ENCODE results near the gene HIBCH.
"Not testable (repeated sequence)": the region's sequence is repeated elsewhere in the genome, so short reads cannot be mapped to it uniquely, and the experiment has no call there.

The HIBCH gene

GRCh38 chr2:190308031-190308430 lies 11.6 kb downstream of the HIBCH start:
- no peak for DNase-seq (ENCODE audit: low spot score)

DNA sequence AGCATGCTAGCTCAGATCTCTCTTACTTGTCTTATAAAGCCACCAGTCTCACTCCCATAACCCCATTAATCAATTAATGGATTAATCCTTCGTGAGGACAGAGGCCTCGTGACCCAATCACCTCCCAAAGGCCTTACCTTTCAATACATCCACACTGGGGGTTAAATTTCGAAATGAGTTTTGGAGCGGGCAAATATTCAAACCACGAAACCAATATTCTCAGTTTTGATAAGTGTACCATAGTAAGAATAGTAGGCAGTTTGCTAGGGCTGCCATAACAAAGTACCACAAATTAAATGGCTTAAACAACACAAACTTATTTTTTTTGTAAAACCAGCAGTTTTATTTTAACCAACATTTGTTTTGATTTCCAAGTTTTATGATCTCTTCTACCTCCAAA lies 15.2 kb downstream of the HIBCH start:
- DNase-seq (ENCODE audit: low spot score), result no peak

DNA sequence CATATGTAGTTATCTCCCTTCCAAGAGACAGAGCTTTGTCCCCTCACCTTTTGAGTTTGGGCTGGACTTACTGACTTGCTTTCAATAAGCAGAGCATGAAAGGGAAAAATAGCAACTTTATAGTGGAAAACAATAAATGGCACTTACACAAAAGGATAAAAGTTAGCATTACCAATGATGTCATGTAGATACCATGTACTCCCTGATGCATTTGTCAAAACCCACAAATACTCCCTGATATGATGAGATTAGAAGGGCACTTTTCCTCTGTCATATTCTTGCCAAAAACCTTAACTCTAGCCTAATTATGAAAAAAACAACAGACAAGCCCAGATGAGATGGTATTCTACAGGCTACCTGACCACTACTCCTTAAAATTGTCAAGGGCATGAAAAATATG lies 16.0 kb downstream of the HIBCH start:
- no peak for DNase-seq (ENCODE audit: low spot score)

- DNase-seq (ENCODE audit: low spot score), result no peak
Observed at GRCh38 chr2:190302052-190302451, 17.6 kb downstream of the HIBCH start.

DNA sequence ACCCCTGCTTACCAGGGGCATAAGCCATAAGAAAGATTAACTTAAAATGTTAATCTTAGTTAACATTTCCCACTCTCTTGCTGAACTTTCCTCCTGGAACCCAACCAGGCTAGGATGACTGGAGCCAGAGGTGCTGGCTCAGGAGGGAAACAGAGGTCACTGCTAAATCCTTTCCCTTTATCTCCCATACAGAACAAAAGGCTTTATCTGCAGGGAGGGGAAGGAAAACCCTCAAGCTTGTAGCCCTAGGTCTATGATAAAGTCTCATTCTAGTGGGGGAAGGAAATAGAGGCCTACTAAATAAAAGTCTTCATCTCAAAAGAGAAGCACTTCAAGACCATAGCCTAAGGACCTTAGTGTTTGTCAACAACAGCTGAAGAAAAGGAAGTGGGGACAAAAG lies 18.6 kb downstream of the HIBCH start:
- DNase-seq (ENCODE audit: low spot score), result no peak

DNA sequence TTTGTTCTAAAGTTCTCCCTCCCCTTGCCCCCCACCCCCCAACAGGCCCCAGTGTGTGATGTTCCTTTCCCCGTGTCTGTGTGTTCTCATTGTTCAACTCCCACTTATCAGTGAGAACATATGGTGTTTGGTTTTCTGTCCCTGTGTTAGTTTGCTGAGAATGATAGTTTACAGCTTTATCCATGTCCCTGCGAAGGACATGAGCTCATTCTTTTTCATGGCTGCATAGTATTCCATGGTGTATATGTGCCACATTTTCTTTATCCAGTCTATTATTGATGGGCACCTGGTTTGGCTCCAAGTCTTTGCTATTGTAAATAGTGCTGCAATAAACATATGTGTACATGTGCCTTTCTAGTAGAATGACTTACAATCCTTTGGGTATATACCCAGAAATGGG lies 21.7 kb downstream of the HIBCH start:
- DNase-seq (ENCODE audit: low spot score), result not testable (repeated sequence)

DNA sequence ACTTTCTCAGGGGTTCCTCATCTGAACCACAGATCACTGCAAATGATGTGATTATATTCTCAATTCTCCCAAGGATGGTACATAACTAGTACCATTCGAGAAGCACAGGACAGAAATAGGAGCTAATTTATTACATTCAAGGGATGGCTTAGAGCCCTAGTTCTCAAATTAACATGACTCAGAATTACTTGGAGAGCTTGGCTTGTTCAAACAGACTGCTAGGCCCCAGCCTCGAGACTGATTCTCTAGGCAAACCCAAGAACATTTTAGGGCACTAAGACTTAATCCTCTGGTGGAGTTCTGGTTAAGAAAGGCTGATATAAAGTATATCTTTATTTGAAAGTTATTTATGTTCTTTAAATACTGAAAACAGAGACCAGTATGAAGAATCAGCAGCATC lies 35.8 kb downstream of the HIBCH start:
- no peak for DNase-seq (ENCODE audit: low spot score)

DNA sequence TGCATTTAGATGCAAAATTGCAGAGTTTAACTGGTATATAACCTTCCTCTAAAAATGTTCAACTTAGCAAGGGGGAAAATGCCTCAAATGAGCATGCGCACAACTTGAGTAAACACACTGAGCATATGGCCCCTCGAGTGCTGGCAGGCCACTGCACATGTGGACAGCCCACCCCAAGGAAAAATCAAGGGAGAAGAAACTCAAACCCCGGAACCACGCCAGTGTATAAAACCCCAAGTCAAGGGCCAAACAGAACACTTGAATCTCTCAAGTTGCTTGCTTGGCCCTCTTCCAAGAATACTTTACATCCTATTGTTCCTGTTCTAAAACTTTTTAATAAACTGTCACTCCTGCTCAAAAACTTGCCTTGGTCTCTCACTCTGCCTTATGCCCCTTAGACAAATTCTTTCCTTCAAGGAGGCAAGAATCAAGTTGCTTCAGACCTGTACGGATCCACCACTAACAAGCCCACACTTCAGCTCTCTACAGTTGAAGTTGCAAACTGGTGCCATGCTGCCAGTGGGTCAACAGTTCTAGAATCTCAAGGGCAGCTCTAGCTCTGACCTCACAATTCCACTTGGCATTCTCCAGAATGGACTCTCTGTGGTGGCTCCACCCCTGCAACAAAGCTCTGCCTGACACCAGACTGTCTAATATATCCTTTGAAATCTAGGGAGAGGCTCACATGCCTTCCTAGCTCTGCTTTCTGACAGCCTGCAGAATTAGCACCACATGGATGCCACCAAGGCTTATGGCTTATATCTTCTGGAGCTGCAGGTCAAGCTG lies 38.9 kb downstream of the HIBCH start:
- DNase-seq (ENCODE audit: low spot score), result no peak

DNA sequence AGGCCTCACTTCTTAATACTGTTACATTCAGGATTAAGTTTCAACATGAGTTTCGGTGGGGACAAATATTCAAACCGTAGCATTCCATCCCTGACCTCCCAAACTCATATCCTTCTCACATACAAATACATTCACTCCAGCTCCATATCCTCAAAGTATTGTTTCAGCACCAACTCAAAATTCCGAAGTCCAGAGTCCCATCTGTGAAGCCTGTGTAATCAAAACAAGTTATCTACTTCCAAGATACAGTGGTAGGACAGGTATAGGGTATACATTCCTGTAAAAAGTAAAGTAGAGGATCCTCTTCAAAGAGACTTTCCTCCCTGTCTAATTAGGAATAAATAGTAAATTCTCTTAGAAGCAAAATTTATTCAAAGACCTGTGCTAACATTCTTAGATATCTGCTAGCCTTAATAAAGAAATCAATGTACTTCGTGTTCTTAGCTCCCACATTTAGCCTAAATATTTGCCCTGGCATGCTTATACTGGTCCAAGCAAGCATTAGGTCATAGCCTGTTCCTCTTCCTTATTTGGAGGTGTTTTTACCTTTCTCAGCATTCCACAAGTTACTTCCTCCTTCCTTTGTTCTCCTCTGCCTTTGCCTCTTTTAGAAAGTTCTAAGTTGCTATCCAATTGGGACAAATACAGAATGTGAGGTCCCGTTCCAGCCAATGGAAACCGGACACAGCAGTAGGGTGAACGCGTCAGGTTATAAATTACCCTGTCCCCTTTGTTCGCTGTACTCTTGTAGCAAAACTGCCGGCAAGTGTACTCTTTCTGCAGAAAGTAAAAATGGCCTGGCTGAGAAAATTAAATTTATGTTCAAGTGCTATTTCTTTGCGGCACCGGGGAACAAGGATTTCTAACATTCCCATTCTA lies 40.1 kb downstream of the HIBCH start:
- not testable (repeated sequence) for DNase-seq (ENCODE audit: low spot score)

- peak; percentile 12 for DNase-seq (ENCODE audit: low spot score)
Observed at GRCh38 chr2:190277234-190278112, 42.2 kb downstream of the HIBCH start.

DNA sequence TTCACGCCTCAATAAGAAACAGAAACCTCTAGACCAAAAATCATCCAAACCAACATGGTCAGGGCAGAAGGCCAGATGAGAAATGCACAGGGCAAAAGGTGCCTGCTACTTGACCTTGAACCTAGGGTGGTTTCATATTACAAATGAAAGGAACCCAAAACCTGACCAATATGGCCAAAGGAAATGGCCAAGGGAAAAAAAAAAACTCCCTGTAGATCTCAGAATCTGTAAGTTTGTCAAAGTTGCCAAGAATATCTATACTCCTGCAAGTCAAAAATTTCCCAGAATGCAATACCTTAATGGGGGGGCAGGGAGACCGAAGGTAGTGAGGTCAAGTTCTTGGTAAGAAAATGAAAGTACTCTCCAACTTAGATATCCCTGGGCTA lies 47.2 kb downstream of the HIBCH start:
- DNase-seq (ENCODE audit: low spot score), result no peak

DNA sequence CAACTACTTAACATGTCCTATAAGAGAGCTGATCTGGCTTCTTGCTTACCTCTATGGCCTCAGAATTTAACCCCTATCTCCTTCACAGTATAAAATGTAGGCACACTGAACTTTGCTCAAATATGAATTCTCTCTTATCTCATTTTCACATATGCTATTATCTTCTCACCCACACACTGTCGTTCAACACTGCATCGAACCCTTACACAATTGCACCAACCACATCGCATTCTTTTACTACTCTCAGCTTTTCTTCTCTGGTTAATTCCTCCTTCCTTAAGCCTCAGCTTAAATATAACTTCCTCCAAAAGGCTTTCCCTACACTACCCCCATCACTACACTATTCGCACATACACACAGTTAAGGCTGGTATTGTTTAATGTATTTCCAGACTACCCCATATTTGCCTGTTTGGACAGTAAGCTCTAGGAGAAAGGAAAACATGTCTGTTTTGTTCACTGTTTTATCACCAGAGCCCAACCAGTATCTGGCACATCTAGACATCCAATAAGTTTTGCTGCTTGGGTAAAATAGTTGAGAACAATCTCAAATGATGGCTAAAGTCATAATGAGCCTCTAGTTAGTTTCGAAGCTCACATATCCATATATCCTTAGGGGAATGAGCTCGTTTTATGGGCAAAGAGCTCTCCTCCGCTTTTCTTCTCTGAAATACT lies 47.7 kb downstream of the HIBCH start:
- DNase-seq (ENCODE audit: low spot score), result no peak

- DNase-seq (ENCODE audit: low spot score), result no peak
Observed at GRCh38 chr2:190270298-190270697, 49.3 kb downstream of the HIBCH start.

DNA sequence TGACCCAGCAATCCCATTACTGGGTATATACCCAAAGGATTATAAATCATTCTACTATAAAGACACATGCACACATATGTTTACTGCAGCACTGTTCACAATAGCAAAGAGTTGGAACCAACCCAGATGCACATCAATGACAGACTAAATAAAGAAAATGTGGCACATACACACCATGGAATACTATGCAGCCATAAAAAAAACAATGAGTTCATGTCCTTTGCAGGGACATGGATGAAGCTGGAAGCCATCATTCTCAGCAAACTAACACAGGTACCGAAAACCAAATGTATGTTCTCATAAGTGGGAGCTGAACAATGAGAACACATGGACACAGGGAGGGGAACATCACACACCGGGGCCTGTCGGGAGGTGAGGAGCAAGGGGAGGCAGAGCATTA lies 49.9 kb downstream of the HIBCH start:
- not testable (repeated sequence) for DNase-seq (ENCODE audit: low spot score)

DNA sequence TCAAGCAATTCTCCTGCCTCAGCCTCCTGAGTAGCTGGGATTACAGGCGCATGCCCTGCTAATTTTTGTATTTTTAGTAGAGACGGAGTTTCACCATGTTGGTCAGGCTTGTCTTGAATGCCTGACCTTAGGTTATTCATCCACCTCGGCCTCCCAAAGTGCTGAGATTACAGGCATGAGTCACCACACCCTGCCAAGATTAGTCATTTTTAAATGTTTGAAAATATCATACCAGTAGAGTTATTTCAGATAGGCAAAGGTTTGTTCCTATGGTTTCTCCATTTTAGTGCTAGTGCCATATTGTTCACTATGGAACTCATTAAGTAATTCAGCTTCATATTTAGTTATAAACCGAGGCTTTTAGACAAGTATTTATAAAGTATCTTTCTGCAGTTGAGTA lies 52.3 kb downstream of the HIBCH start:
- DNase-seq (ENCODE audit: low spot score), result no peak

DNA sequence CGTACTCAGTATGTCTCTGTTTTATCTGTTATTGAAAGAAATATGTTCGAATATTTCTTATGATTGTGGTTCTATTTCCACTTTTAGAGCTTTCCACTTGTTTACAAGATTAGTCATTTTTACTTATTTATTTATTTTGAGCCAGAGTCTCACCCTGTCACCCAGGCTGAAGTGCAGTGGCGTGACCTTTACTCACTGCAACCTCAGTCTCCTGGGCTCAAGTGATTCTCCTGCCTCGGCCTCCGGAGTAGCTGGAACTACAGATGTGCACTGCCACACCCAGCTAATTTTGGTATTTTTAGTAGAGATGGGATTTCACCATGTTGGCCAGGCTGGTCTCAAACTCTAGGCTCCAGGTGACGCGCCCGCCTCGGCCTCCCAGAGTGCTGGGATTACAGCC lies 53.3 kb downstream of the HIBCH start:
- DNase-seq (ENCODE audit: low spot score), result no peak

DNA sequence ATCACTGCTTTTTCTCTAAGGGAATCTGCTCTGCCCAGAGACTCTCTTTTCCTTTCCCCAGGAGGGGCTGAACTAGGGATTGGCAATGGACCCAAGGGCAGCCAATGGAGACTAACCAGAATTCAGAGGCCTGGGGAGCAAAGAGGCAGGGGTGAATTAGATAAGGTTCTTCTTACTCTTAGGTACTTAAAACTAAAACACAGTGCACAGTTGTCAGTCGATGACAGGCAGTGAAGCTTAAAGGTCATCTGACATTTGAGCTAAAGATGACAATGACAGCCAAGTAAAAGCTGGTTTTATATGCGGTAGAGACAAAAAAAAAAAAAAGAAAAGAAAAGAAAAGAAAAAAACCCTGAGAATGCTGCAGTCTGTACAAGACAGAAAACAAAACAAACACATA lies 57.8 kb downstream of the HIBCH start:
- no peak for DNase-seq (ENCODE audit: low spot score)

- no peak for DNase-seq (ENCODE audit: low spot score)
Observed at GRCh38 chr2:190256087-190256486, 63.5 kb downstream of the HIBCH start.

- DNase-seq (ENCODE audit: low spot score), result no peak
Observed at GRCh38 chr2:190255676-190256075, 64.0 kb downstream of the HIBCH start.

GRCh38 chr2:190254063-190254850 lies 65.4 kb downstream of the HIBCH start:
- DNase-seq (ENCODE audit: low spot score), result no peak

DNA sequence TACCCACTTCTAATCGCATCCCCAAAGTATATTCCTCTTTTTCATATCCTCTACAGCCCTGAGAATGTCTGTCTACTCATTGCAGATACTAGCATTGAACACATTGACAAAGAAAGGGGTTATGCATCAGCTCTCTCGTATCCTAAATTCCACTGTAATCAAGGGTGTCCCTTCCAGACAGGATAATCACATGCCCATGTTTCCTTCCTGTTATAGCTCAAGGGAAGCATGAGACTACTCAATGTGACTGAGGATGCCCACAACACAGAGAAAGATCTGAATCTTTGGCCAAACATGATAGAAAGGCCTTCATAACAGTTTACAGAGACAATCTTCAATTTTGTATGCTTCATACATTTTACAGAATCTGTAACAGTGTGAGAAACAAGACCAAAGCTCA lies 69.2 kb downstream of the HIBCH start:
- no peak for DNase-seq (ENCODE audit: low spot score)

All from SK-N-DZ (cell line).